ENCODE data around the gene PJA2.

- TF ChIP-seq POLR2A (IDR thresholded peaks at IDR 0.05) (no peak), CTCF (IDR thresholded peaks at IDR 0.05) (no peak), EP300 (IDR thresholded peaks at IDR 0.05) (no peak)
Observed at GRCh38 chr5:109374625-109375024, 35.1 kb downstream of the PJA2 start.

Data from tibial nerve (tissue), 4 donors.